Measurements from ENCODE around the gene GTF3C2.

Gene GTF3C2

GRCh38 chr2:27351802-27352598, 4.6 kb downstream of the GTF3C2 start:
- TF ChIP-seq CTCF (IDR thresholded peaks at IDR 0.05): no peak

DNA sequence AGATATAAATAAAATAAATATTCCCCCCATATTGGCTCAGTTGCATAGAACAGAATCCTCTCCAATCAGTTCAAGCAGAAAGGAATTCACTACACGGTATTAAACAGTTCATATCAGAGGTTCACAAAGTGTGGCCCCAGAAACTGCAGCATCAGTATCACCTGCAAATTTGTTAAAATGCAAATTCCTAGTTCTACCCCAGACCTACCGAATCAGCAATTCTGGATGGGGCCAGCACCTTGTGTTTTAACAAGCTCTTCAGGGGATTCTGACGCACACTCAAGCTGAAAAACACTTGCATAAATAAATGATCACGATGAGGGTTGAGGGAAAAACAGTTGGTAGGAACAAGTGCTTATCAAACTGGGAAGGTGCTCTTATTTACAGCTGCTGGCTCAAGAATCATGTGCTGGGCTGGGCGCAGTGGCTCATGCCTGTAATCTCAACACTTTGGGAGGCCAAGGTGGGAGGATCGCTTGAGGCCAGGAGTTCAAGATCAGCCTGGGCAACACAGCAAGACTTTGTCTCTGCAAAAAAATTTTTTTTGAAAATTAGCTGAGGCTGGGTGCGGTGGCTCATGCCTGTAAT, 6.4 kb downstream of the GTF3C2 start:
- no peak for TF ChIP-seq CTCF (IDR thresholded peaks at IDR 0.05)

GRCh38 chr2:27347641-27348040, 8.9 kb downstream of the GTF3C2 start:
- no peak for TF ChIP-seq CTCF (IDR thresholded peaks at IDR 0.05)

- TF ChIP-seq CTCF (IDR thresholded peaks at IDR 0.05): no peak
These were observed 20.4 kb downstream of the GTF3C2 start for GRCh38 chr2:27336173-27336572.

GRCh38 chr2:27335311-27335710, 21.3 kb downstream of the GTF3C2 start:
- no peak for TF ChIP-seq CTCF (IDR thresholded peaks at IDR 0.05)

- no peak for TF ChIP-seq CTCF (IDR thresholded peaks at IDR 0.05)
These were observed 31.8 kb downstream of the GTF3C2 start for GRCh38 chr2:27324720-27325119.

DNA sequence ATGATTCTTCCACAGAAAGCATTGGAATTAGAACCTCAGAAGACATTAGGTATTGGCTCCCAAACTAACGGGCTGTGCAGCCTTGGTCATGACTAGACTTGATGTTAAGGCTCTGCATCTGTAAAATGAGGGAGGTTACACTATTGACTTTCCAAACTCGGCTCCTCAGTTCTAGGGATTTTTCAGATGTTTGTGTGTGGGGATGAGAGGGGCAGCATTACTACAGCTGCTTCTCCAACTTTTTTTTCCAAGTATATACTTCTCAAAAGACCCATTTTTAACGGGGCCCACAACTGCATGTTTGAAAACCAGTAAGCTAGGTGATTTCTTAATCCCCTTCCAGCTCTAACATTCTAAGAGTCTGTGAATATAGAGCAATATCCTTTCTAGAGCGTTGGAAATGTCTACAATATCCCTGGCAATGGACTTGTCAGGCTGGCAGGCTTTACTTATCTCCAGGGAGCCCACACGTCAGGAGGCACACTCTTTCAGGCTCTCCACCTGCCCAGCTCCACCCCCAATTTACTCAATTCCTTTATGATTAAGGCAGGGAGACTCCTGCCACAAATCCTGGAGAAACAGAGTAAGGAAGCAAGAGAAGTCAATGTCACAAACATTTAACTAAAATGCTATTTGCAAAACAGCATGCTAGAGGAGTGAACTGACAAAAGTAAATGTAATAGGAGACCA, 32.8 kb downstream of the GTF3C2 start:
- no peak for TF ChIP-seq CTCF (IDR thresholded peaks at IDR 0.05)

Data from LNCAP (cell line).